Stimulated activated CD4-positive, alpha-beta T cell treated with anti-CD3 and anti-CD28 coated beads, Interleukin-4, amount 100 ng/mL, for 1 hour (primary cell): Measurements from ENCODE around the gene PRKAB2.
"Not testable (repeated sequence)": the region's sequence is repeated elsewhere in the genome, so short reads cannot be mapped to it uniquely, and the experiment has no call there.

Experiments
- DNase-seq: peaks from one replicate; pipeline ENCODE4 v3.0.0-alpha.2; 2020

The PRKAB2 gene

DNA sequence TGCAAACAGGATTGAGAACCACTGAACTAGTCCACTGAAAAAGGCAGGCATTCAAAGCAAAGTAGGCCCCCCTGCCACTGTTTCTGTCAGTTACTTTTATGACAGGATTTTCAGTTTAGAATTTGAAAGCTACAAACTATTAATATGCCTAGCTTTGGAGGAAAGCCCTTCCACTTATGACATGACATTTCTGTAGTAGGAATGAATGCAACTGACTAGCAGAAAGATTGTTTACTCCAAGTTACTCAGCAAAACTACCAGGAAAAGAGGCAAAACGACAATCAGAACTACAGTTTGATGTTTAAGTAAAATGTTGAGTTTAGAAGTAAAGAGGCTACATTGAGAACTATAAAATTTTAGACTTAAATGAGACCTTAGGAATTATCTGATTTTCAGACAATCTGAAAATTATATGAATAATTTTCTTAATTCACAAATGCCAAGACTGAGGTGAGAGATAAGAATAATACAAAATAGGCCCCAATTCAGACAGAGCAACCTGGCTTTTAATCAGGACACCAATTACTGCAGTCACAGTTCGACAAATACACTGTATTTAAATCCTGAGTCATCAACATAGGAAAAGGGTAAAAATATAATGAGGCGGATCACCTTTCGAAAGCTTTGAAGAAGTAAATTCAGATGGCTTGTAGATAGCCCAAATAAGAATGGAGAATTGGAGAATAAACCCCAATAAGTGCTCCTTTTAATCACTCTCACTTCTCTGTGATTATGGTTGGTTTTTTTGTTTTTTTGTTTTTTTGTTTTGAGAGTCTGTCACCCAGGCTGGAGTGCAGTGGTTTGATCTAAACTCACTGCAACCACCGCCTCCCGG, 2.2 kb downstream of the PRKAB2 start:
- DNase-seq = no peak

DNA sequence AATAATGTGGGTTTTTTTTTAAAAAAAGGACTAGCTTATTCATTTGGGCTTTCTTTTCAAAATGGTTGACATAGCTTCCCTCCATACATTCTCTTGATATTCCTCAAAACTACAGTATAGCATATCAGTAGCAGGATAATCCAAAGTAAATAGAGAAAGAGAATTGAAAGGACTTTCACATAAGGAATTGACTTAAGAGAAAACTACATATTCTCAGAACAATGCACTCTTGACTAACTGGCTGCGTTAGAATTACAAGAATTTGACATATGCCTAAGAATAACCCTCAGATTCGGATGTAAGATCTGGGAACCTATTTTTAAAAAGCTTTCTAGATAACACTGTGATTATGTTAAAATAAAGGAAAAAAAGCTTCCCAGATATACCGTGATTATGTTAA, 3.1 kb downstream of the PRKAB2 start:
- no peak for DNase-seq

DNA sequence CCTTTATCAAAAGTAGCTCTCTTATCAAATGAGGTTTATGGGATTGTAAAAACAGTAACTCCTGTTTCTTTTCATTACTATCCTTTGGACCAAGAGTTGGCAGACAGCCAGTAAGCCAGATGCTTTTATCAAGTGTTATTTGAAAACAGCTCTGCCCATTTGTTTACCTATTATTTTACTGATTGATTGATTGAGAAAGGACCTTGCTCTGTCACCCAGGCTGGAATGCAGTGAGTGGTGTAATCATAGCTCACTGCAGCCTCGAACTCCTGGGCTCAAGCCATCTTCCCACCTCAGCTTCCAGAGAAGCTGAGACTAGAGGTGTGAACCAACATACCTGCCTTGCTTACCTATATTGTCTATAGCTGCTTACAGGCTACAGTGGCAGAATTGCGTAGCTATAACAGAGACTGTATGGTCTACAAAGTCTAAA, 3.6 kb downstream of the PRKAB2 start:
- DNase-seq = no peak

DNA sequence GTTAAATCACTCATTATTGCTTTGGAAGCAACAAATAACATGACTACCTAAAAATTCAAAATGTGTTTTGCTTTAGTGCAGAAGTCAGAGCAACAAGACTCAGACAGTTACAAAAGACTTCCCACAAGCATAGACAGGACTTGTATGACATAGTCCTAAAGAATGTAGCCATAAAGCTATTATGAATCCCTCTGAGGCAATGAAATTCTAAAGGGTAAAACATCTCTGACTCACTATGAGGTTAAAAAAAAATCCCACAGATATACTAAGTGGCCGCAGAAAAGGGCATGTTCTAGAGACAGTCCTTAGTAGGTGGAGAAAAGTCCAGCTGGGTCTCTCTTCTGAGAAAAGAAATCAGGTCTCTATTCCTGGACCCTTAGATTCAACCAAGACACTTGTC, 4.9 kb downstream of the PRKAB2 start:
- no peak for DNase-seq

DNA sequence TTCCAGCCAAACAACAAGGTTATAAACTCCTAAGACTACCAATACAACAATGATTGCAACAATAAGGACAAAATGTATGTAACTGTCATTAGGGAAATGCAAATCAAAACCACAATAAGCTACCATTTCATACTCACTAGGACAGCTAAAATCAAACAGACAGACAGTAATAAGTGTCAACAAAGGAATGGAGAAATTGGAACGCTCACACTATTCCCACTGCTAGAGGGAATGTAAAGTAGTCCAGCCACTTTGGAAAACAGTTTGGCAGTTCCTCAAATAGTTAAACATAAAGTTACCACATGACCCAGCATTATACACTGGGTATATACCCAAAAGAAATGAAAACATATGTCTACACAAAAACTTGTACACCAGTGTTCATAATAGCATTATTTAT, 9.3 kb downstream of the PRKAB2 start:
- DNase-seq = no peak

DNA sequence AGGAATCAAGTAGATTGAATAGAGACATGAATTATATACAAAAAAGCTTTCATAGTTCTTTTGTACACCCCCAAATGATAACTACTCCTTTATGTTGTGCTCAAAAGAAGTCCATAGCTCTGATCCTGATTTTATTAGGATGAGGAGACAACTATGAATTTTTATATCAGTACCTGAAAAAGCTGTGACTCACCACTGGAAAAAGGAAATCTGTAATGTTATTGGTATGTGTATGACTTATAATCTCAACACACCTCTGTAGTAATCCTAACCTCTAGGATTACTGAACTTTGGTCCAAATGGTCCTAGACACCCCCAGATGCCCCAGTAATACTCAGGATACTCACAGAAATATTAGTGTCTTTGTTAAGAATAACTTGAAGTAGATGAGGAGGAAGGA, 10.2 kb downstream of the PRKAB2 start:
- DNase-seq = no peak

DNA sequence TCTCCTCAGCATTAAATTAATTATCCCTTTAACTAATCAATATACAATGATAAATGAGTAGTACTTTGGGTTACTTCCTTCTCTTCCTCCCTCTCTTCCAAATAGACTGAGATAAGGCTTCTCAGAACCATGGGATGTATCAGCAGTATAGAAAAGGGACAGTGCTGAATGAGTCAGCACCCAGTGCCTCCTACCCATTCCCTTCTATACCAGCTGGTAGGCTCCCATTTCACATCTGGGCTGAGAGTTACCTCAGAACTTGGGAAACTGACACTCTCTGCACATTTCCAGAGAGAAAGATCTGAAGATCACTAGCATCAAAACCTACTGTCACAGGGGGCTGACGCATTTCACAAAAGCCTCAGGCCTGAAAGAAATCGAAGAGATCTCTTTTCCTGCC, 15.2 kb downstream of the PRKAB2 start:
- DNase-seq = not testable (repeated sequence)

DNA sequence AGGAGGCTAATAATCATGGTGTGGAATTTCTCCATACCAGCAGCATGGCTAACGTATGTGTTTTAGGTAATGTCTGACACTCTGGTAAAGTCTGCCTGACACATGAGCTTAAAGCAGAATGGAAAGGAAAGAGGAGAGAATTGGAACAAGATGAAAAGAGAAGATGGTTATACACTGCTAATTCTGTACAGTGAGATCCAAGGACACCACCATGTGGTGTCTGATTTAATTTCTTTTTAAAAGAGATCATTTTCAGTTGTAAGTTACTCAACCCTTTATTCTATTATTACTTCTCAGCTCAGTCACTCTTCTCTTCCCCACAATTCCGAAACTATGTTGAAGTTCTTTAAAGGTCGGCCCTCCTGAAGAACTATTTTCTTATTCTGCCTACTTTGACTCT, 15.6 kb downstream of the PRKAB2 start:
- DNase-seq = no peak

DNA sequence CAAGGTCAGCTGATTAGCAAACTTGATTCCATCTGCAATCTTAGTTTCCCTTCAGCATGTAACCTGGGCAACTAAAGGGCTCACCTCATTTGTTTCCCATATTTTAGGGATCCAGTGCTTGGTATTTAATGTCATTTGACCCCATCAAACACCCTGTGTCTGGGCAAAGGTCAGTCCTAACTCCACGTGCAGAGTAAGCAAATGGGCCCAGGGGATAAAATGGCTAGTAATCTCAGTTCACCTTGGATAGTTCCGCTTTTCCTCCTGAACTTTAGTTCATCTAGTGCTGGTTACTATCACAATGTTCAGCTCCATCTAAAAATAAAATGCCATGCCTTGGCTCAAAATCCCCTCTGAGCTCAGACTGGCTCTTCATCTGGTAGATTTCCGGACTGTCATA, 19.5 kb downstream of the PRKAB2 start:
- no peak for DNase-seq

DNA sequence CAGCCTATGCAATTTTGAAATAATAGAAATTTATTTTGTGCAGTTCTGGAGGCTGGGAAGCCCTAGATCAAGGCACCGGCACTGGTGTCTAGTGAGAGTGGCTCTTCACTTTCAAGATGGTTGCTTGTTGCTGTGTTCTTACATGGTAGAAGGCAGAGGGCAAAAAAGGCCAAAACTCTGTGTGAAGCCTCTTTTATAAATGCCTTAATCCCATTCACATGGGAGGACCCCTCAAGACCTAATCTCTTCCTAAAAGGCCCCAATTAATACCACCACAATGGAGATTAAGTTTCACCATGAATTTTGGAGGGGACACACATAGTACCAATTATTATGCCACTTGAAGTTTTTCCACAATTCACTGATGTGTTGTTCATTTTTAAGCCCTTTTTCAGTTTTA, 21.0 kb downstream of the PRKAB2 start:
- DNase-seq = no peak

DNA sequence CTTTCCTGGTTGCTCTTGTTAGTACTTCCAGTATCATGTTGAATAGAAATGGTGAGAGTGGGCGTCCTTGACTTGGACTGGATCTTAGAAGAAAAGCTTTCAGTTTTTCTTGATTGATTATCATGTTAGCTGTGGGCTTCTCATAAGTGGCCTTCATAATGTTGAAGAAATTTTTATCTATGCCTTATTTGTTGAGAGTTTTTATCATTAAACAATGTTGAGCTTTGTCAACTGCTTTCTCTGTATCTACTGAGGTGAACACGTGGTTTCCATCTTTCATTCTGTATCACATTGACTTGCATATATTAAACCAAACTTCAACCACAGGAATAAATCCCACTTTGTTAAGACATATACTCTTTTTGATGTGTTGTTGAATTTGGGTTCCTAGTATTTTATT, 29.4 kb downstream of the PRKAB2 start:
- no peak for DNase-seq

DNA sequence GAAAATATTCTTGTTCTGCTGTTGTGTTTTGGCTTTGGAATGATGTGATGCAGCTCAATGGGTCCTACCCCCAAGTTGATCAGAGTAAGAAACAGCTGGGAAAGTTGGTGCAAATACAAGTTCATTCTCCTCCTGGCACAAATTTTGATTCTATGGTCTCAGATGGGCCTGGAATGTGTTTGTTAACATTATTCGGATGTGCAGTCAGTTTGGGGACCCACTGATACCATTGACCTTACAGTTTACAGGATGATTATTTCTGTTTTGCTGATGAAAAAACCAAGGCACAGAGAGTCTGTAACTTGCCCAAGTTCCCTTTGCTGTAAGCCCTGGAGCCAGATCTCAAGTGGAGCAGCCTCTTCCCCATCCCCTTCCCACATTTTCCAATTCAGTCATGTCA, 41.5 kb downstream of the PRKAB2 start:
- not testable (repeated sequence) for DNase-seq

DNA sequence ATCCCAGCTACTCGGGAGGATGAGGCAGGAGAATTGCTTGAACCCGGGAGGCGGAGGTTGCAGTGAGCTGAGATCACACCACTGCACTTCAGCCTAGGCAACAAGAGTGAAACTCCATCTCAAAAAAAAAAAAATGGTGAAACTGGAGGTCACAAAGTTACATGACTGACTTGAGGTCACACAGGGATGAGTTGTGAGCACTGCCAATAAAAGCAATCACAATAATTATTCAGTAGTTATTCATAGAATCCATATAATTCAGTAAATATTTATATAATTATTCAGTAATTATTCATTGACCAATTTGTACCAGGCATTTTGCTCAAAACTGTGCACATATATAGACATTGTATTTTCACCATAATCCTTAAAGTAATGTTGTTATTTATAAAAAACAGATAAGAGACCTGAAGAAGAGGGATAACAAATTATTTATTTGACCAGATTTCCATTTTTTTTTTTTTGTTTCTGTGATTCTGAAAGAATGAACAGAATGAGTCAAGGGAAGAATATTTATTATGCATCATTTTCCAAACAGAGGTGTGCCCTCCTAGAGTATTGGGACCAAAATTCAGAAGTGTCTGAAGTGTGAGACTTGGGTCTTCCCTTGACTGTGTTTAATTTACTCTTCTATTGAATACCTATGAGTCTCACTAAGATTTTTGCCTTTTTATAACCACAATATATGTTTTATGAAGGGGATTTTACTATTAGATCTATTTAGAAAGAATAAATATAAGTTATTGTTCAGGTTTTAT, 43.0 kb downstream of the PRKAB2 start:
- no peak for DNase-seq

DNA sequence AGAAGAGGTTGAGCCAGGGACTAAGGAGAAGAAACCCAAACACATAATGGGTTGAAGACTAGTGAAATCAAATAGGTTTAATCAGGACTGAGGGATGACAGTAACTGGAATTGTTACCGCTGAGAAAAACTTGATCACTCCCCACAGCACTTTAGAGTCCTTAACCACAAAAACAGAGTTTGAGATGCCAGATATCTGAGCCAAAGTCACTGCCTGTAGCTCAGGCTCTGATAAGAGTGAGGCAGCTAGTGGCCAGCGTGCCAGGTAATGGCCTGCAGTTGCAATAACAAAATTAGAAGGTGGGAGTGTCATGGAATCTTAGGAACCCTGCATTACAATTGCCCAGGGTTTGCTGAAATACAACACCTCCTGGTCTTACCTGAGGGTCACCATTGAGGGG, 48.0 kb downstream of the PRKAB2 start:
- no peak for DNase-seq

DNA sequence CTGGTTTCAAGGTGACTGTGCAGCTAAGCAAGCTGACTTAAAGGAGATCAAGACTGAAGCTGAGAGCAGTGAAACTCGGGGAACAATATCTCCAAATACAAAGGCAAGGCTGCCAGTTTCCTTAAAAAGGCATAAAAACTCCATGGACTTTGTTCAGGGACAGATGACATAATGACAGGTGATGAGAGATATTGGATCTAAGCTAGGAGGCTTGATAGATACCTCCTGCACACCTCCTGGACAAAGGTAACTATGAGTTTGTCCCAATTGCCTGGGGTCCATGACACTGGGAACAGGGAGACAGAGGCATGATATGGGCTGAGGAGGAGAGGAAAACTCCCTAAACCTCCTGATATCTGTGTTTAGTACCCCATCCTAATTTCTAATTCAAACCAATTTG, 55.2 kb downstream of the PRKAB2 start:
- no peak for DNase-seq

DNA sequence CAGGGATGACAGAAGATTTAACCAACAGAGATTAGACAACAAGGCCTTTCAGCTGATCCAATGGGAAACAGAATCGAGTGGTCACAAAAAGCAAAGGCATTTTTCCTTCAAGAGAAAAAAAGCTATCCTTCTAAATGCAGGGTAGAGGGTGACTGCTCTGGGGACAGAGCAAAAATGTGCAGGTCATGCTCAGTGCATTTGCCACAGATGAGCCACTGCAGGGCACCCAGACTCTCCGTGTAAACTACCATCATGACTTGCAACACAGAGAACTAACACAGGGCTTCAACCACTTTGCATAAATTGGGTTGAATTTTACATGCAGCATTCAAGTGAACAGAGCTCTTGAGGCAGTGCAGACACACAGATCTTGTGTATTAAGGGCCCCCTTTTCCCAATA, 56.8 kb downstream of the PRKAB2 start:
- no peak for DNase-seq

DNA sequence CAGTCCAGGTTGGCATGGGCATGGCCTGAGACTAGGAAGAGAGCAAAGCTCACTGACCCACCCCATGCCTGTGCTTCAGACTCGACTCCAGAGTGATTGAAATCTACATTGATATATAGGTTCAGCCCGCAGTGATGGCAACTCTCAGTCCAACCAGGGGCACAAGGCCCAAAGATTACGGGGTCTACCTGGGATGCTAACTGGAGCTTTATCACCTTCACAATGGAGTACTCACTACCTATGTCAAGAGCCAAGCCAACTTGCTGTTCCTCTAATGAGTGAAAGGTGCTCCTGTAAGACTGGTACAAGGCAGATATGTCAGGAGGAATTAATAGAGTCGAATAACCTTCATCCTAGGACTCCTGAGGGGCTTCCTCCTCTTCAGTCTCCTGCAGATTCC, 57.2 kb downstream of the PRKAB2 start:
- not testable (repeated sequence) for DNase-seq

DNA sequence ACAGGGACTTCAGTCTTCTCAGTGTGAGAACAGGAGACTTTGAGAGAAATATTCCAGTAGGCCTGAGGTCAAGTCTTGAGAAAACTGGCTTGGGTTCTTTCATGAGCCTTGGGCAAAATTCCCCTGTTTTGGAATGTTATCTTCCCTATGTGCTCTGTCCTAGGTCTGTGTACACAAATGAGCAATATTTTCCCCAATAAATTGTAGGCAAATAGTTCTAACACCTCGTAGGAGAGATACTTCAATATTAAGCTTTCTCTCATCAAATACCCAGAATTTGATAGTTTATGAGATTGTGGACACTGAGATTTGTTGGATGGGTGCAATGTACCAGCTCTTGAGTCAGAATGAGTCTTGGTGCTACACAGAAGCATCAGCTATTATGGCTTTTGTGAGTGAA, 57.9 kb downstream of the PRKAB2 start:
- not testable (repeated sequence) for DNase-seq

DNA sequence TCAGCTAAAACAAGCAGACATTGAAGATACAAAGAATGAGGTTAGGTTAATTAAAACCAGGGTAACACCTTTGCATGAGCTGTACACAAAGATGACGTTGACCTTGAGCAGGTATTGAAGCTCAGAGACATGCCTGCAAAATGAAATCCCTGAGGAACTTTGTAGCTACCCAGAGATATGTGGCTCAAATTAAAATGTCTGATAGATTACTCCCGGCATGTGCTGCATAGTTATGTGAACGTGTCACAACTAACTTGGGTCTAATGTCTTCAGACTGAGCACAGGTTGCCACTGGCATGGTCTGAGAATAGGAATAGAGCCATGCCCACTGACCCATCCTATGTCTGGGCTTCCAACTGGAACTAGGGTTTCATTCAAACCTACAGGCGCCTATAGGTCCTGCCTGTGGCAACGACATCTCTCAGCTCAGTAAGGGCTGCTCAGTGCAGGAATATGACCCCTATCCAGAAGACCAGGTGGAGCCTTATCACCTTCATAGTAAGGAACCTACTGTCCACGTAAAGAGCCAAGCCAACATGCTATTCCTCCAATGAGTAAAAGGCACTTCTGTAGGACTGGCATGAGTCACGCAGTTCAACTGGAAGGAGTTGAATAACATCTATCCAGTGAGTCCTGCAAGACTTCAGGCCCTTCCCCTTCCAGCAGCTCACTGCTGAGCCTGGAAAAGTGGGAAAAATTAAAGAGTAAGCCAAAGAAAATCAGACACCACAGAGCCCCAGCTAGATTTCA, 60.7 kb downstream of the PRKAB2 start:
- no peak for DNase-seq

DNA sequence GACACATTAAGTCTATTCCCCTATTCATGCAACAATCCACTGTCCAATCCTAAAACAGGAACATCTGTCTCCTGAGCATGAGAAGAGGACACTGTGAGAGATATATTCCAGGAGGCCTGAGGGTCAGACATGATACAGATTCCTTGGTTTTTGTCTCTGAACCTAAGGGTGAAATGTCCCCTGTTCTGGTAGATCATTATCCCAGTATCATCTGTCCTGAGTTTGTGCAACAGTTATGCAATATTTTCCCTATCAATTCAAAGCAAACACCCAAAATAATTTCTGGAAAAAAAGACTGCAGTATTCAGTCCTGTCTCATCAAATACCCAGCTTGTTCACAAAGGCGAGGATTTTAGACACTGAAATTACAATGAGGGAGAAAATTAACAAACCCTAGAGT, 61.4 kb downstream of the PRKAB2 start:
- no peak for DNase-seq

DNA sequence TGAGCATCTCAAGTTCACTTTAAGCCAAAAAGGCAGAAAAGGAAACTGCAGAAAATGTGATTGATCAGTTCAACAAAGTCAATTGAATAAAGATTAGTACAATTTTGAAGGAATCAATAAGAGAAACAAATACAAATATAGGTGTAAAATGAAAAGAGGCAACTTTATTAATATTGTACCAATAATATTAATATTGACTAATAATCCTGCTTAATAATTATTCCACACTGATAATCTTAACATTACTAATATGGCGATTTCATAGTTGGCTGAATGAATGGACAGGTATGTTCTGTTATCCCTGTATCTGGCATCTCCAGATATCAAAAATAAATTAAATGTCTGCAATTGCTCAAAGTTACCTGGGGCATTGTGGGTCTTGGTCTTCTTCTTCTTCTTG, 61.8 kb downstream of the PRKAB2 start:
- DNase-seq = no peak

DNA sequence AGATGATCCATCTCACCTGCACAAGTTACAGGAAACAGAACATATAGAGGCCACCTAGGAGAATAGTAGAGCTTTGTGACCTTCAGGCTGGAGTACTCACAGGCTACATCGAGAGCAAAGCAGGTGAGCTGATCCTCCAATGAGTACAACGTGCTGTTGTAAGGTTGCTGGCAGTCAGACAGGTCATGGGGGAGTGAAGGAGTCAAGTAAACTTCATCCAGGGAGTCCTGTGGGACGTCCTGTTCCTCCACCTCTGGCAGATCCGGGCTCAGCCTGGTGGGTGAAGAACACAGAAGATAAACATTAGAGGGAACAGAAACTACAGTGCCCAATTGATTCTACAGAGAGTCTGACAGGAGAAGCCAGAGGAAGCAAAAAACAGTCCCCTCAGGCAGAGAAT, 62.5 kb downstream of the PRKAB2 start:
- no peak for DNase-seq

DNA sequence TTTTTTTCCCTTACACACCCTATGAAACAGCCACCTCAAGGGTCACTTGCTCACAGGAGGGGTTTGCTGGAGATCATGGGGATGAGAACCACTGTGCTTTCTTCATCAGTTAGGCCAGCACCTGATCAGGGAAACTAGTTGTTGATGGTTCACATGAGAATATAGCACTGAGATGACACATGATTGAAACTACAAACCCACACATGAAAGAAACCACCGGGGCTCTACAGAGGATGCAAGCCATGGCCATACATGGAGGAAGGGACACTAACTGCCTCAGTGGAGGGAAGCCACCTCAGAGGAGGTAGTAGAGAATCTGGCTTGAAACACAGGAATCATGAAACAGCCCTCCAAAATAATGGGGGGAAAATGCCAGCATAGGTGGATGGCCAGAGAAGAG, 63.2 kb downstream of the PRKAB2 start:
- no peak for DNase-seq

DNA sequence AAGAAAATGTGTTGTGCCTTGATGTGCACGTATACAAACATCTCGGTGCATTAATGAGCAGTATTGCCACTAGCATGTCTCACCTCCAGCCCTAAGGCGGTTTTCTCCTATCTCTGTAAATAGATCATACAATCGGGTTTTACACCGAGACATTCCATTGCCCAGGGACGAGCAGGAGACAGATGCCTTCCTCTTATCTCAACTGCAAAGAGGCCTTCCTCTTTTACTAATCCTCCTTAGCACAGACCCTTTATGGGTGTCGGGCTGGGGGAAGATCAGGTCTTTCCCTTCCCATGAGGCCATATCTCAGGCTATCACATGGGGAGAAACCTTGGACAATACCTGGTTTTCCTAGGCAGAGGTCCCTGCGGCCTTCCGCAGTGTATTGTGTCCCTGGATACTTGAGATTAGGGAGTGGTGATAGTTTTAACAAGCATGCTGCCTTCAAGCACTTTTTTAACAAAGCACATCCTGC, 65.8 kb downstream of the PRKAB2 start:
- DNase-seq = not testable (repeated sequence)
